ENCODE data around the gene DAPL1.

DNA sequence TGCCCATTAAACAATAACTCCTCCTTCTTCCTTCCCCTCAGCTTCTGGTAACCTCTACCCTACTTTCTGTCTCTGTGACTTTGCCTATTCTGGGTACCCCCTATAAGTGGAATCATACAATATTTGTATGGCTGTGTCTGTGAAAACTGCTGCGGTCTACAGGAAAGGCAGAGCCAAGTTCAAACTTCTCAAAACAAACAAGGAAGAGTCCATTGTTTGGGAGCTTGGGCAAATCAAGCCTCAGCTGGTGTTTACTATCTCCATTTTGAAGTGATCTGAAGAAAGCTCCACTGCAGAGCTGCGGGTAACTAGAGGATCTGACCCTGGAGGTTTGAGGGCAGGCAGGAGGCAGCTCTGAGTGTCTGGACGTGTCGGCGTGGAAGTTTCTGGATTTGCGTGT is 48.6 kb upstream of the DAPL1 start:
- TF ChIP-seq CTCF (IDR thresholded peaks at IDR 0.05) (no peak), POLR2A (IDR thresholded peaks at IDR 0.05) (no peak)
